ENCODE results near the gene ELF5.

- no peak for TF ChIP-seq CTCF (IDR thresholded peaks at IDR 0.05; ENCODE audit: low read depth, low read length)
- no peak for TF ChIP-seq MYC (IDR thresholded peaks at IDR 0.05; ENCODE audit: low read depth, low read length)
- TF ChIP-seq POLR2A (IDR thresholded peaks at IDR 0.05; ENCODE audit: extremely low read depth, insufficient read length), result no peak
These were observed 38.7 kb upstream of the ELF5 start for GRCh38 chr11:34552270-34552669.

Measured in NB4 (cell line).